ENCODE results near the gene OR2W3.

OR2W3 gene

GRCh38 chr1:247914941-247915662 lies 19.7 kb downstream of the OR2W3 start:
- DNase-seq (ENCODE audit: low read depth in 1 of 2, low spot score in 1 of 2): no peak

GRCh38 chr1:247919952-247920351 lies 24.6 kb downstream of the OR2W3 start, which contains the start of gene OR2T8:
TSS of gene OR2T8 (plus strand) at chr1:247920252. CDS start at chr1:247921018, 766 bp downstream.
- no peak for DNase-seq (ENCODE audit: low read depth in 1 of 2, low spot score in 1 of 2)

- no peak for DNase-seq (ENCODE audit: low read depth in 1 of 2, low spot score in 1 of 2)
Measured at GRCh38 chr1:247923941-247924340, 28.6 kb downstream of the OR2W3 start.

- DNase-seq (ENCODE audit: low read depth in 1 of 2, low spot score in 1 of 2): no peak
Measured at GRCh38 chr1:247924868-247925267, 29.5 kb downstream of the OR2W3 start, which contains the start of gene OR2AJ1. TSS of gene OR2AJ1 (plus strand) at chr1:247924889. CDS start at chr1:247933769, 8,880 bp downstream.

- DNase-seq (ENCODE audit: low read depth in 1 of 2, low spot score in 1 of 2): no peak
Measured at GRCh38 chr1:247933989-247934388, 38.6 kb downstream of the OR2W3 start.

- DNase-seq (ENCODE audit: low read depth in 1 of 2, low spot score in 1 of 2): no peak
Measured at GRCh38 chr1:247935781-247936180, 40.4 kb downstream of the OR2W3 start.

GRCh38 chr1:247936415-247936814 lies 41.0 kb downstream of the OR2W3 start:
- DNase-seq (ENCODE audit: low read depth in 1 of 2, low spot score in 1 of 2): no peak

GRCh38 chr1:247936965-247937734 lies 41.8 kb downstream of the OR2W3 start:
- DNase-seq (ENCODE audit: low read depth in 1 of 2, low spot score in 1 of 2): peak in 1 of 2 donors; percentile 77

- DNase-seq (ENCODE audit: low read depth in 1 of 2, low spot score in 1 of 2): no peak
Measured at GRCh38 chr1:247942624-247943023, 47.2 kb downstream of the OR2W3 start.
